K562 (cell line): Measurements from ENCODE around the gene SATB2.

Experiments used
- ARID3A ChIP-seq: IDR thresholded peaks from 2 replicates; pipeline ENCODE4 v1.6.1; 2012; ENCODE audit warnings: low read depth, low read length, improper control_type of control experiment, borderline replicate concordance
- CEBPB ChIP-seq: fragments of 450-650 bp; IDR thresholded peaks from 2 replicates; pipeline ENCODE4 v1.6.1; 2016; ENCODE audit warnings: missing genetic modification characterization, missing compliant biosample characterization
- CTCF ChIP-seq, 3 experiments: IDR thresholded peaks in 2 of 3; conservative IDR thresholded peaks in 1 of 3; 2 replicates each; pipeline ENCODE4 v1.5.1; 2011 to 2012; ENCODE audit warnings: low read length in 3 of 3, mild to moderate bottlenecking in 3 of 3, control low read depth in 2 of 3, improper control_type of control experiment in 1 of 3, inconsistent platforms in 1 of 3, low read depth in 1 of 3, mixed read lengths in 1 of 3, moderate library complexity in 1 of 3; ENCODE audit not compliant: insufficient read depth in 2 of 3
- GATAD2B ChIP-seq: fragments of 450-650 bp; IDR thresholded peaks from 2 replicates; pipeline ENCODE4 v1.6.1; 2017; ENCODE audit warnings: mild to moderate bottlenecking, borderline replicate concordance
- PATZ1 ChIP-seq: fragments of 250-450 bp; sonication (Bioruptor Pico); IDR thresholded peaks from 2 replicates; pipeline ENCODE4 v1.5.0; 2020; ENCODE audit warnings: mild to moderate bottlenecking, borderline replicate concordance
- PKNOX1 ChIP-seq: fragments of 450-650 bp; IDR thresholded peaks from 2 replicates; pipeline ENCODE4 v1.6.1; 2016
- RBM25 ChIP-seq: fragments of 200-400 bp; formaldehyde crosslinking; IDR thresholded peaks from 2 replicates; pipeline ENCODE4 v1.6.1; 2018; ENCODE audit warnings: low read length, low read depth, moderate library complexity; ENCODE audit not compliant: severe bottlenecking
- RCOR1 ChIP-seq, 2 experiments: IDR thresholded peaks; 2 replicates each; pipeline ENCODE4 v1.6.1; 2012; ENCODE audit warnings: low read depth in 2 of 2, low read length in 2 of 2, borderline replicate concordance in 1 of 2, improper control_type of control experiment in 1 of 2
- SMAD3 ChIP-seq: fragments of 450-650 bp; formaldehyde crosslinking; conservative IDR thresholded peaks from 2 replicates; pipeline ENCODE4 v1.4.0; 2020; ENCODE audit warnings: mild to moderate bottlenecking
- ZBTB11 ChIP-seq, 3 experiments: fragments of 200-800 bp in 1 of 3; fragments of 250-450 bp in 1 of 3; fragments of 450-650 bp in 1 of 3; sonication (Bioruptor Pico) in 1 of 3; sonication (Bioruptor generic) in 1 of 3; formaldehyde crosslinking in 1 of 3; IDR thresholded peaks; 2 replicates each; pipeline versions ENCODE4 v1.6.1 to v1.8.0; 2016 to 2022; ENCODE audit warnings: mild to moderate bottlenecking in 2 of 3, missing genetic modification characterization in 2 of 3, missing compliant biosample characterization in 1 of 3, moderate library complexity in 1 of 3

- no peak for TF ChIP-seq RCOR1 (IDR thresholded peaks at IDR 0.05; ENCODE audit: borderline replicate concordance in 1 of 2, low read depth in 2 of 2, low read length in 2 of 2)
- TF ChIP-seq SMAD3 (CRISPR knock-in tag): no peak
- no peak for TF ChIP-seq CTCF (IDR thresholded peaks at IDR 0.05 in 2 of 3, conservative IDR thresholded peaks at IDR 0.05 in 1 of 3; ENCODE audit: insufficient read depth in 2 of 3, low read depth in 1 of 3, low read length in 3 of 3)
- no peak for TF ChIP-seq PATZ1 (CRISPR knock-in tag)
- TF ChIP-seq GATAD2B: no peak
- no peak for TF ChIP-seq ARID3A
- no peak for TF ChIP-seq PKNOX1
- no peak for TF ChIP-seq ZBTB11 (CRISPR knock-in tag; IDR thresholded peaks at IDR 0.05)
- no peak for TF ChIP-seq CEBPB (tag)
- no peak for TF ChIP-seq RBM25
Observed at GRCh38 chr2:199440118-199440517, 17.6 kb downstream of the SATB2 start.
